HepG2 (cell line): ENCODE measurements around the gene KCTD19. TPM values are rescaled to one million over a fixed set of nuclear protein-coding genes. Genes with fewer than 3 reads are reported as not detected.

ENCODE experiments used
- ATAC-seq: fragments of 200-7000 bp; cut with Tn5 transposase; 3 replicates; pipeline ENCODE4 v1.9.1; 2020; ENCODE audit warnings: mild to moderate bottlenecking, moderate library complexity
- BruUV-seq: library from RNA; stranded (reverse); fragments of 400-500 nt; replicated peaks from 2 replicates; lab custom pipeline; 2021; lab: Mats Ljungman, UMichigan
- CTCF ChIA-PET: fragments of 300-600 bp; formaldehyde crosslinking; extraction: SDS; loops from one replicate; lab custom pipeline; 2021; ENCODE audit warnings: low total read pairs, inconsistent platforms, low intra/inter-chr PET ratio; lab: Yijun Ruan, JAX
- POLR2A ChIA-PET: fragments of 350-600 bp; sonication (Branson Sonifier 250); formaldehyde crosslinking; loops from one replicate; lab custom pipeline; 2020; ENCODE audit warnings: antibody characterized with exemption, inconsistent platforms; lab: Yijun Ruan, JAX
- DNase-seq: peaks from one replicate; pipeline ENCODE4 v3.0.0-alpha.2; 2015; ENCODE audit warnings: low spot score
- FAIRE-seq: peaks from 3 replicates; lab custom pipeline; 2011; peaks lifted over from hg19 to GRCh38; lab: Jason Lieb, UNC
- H2AFZ ChIP-seq: one replicate; pipeline ENCODE4 v1.6.1; 2011; ENCODE audit warnings: low read length, inconsistent platforms
- H3K27ac ChIP-seq: fragments of 300-600 bp; 3 replicates; pipeline ENCODE4 v1.8.0; 2011; ENCODE audit warnings: mixed run types, mild to moderate bottlenecking, mixed read lengths, low read length, inconsistent platforms; ENCODE audit not compliant: insufficient read depth; ENCODE audit errors: extremely low read length
- H3K27me3 ChIP-seq, 2 experiments: fragments of 200-600 bp in 1 of 2; 2 replicates in 1 of 2; 3 replicates in 1 of 2; pipeline versions ENCODE4 v1.6.0 to v1.8.0; 2011; ENCODE audit warnings: low read length in 2 of 2, mild to moderate bottlenecking in 2 of 2, moderate library complexity in 2 of 2, inconsistent platforms in 1 of 2; ENCODE audit not compliant: insufficient read depth in 2 of 2, control insufficient read depth in 1 of 2
- H3K36me3 ChIP-seq, 2 experiments: fragments of 200-600 bp in 1 of 2; replicated peaks in 1 of 2; 2 replicates in 1 of 2; 3 replicates in 1 of 2; pipeline versions ENCODE4 v1.5.1 to v1.8.0; 2011; ENCODE audit warnings: low read length in 2 of 2, inconsistent platforms in 1 of 2; ENCODE audit not compliant: insufficient read depth in 2 of 2, control insufficient read depth in 1 of 2
- H3K4me1 ChIP-seq: 2 replicates; pipeline ENCODE4 v1.5.1; 2012; ENCODE audit warnings: low read length, inconsistent platforms; ENCODE audit not compliant: insufficient read depth
- H3K4me2 ChIP-seq: 2 replicates; pipeline ENCODE4 v1.6.0; 2011; ENCODE audit warnings: low read depth, low read length, inconsistent platforms
- H3K4me3 ChIP-seq, 3 experiments: fragments of 200-600 bp in 1 of 3; sonication (generic), shearing (Covaris generic) in 1 of 3; replicated peaks in 1 of 3; 2 replicates each; pipeline ENCODE4 v1.5.1; 2011 to 2016; ENCODE audit warnings: low read length in 3 of 3, inconsistent platforms in 2 of 3, low read depth in 2 of 3, mild to moderate bottlenecking in 2 of 3, control low read depth in 1 of 3, mixed read lengths in 1 of 3; ENCODE audit not compliant: insufficient read depth in 1 of 3
- H3K79me2 ChIP-seq: one replicate; pipeline ENCODE4 v1.6.1; 2011; ENCODE audit warnings: low read length, inconsistent platforms; ENCODE audit not compliant: insufficient read depth
- H3K9ac ChIP-seq: 2 replicates; pipeline ENCODE4 v1.6.0; 2011; ENCODE audit warnings: mild to moderate bottlenecking, low read depth, low read length, inconsistent platforms; ENCODE audit not compliant: insufficient read depth
- H3K9me3 ChIP-seq: 2 replicates; pipeline ENCODE4 v1.5.1; 2012; ENCODE audit warnings: mild to moderate bottlenecking, low read length
- H4K20me1 ChIP-seq: 2 replicates; pipeline ENCODE4 v1.6.0; 2011; ENCODE audit warnings: inconsistent platforms, mild to moderate bottlenecking, low read length, moderate library complexity; ENCODE audit not compliant: insufficient read depth
- ZBTB8A ChIP-seq: sonication (generic); formaldehyde crosslinking; IDR thresholded peaks from 2 replicates; pipeline ENCODE4 v1.4.0; 2020; ENCODE audit warnings: mild to moderate bottlenecking, low read depth, missing genetic modification reagents, borderline replicate concordance
- WGBS: methylation state at CpG from one replicate; pipeline ENCODE4 v1.1.6; 2017; ENCODE audit warnings: low lambda C conversion rate; 5-methylcytosine and 5-hydroxymethylcytosine counted together
- in situ Hi-C: cut with HindIII; loops from 2 replicates; pipeline ENCODE4 v1.10.0; 2017; ENCODE audit warnings: low pct_unique_long_range_greater_than_20kb; ENCODE audit not compliant: extremely low pct_ligation_motif_present
- intact Hi-C: fragments of 100-400 bp; cut with micrococcal nuclease; formaldehyde crosslinking; loops from one replicate; pipeline ENCODE4 v1.10.0; 2022; ENCODE audit not compliant: unreplicated experiment
- polyA plus RNA-seq, 8 experiments: library from polyadenylated mRNA; depleted of rRNA in 3 of 8; stranded (reverse) in 7 of 8; unstranded in 1 of 8; fragments of >200 nt; fragmentation: Illumina TruSeq in 4 of 8; extraction: Trizol in 4 of 8; gene quantifications; 2 replicates each; pipeline versions ENCODE4 v1.2.1 to v1.2.3, GENCODE V29; 2011 to 2016; ENCODE audit warnings: low read depth in 4 of 8, missing spikeins in 1 of 8, mixed read lengths in 1 of 8; ENCODE audit not compliant: insufficient read depth in 1 of 8
- total RNA-seq, 5 experiments: library from RNA; depleted of rRNA; stranded (reverse); fragments of >200 nt; fragmentation: Illumina TruSeq; extraction: Trizol; gene quantifications; 2 replicates each; pipeline ENCODE4 v1.2.3, GENCODE V29; 2016; ENCODE audit warnings: low read depth in 1 of 5
- TF ChIP-seq, protein P1 (sequence below): sonication (generic); formaldehyde crosslinking; IDR thresholded peaks from 2 replicates; pipeline ENCODE4 v1.4.0; 2020; ENCODE audit warnings: missing genetic modification reagents, borderline replicate concordance
- TF ChIP-seq, protein P2 (sequence below): IDR thresholded peaks from 2 replicates; pipeline ENCODE4 v1.6.1; 2016; ENCODE audit warnings: low read depth, control low read depth
- TF ChIP-seq, protein P3 (sequence below): sonication (generic); IDR thresholded peaks from 2 replicates; pipeline ENCODE4 v1.6.1; 2016; ENCODE audit warnings: low read depth, borderline replicate concordance
- TF ChIP-seq, protein P4 (sequence below): IDR thresholded peaks from 2 replicates; pipeline ENCODE4 v1.6.1; 2016; ENCODE audit warnings: control low read depth
- TF ChIP-seq, protein P5 (sequence below): sonication (generic); formaldehyde crosslinking; IDR thresholded peaks from 2 replicates; pipeline ENCODE4 v1.9.0; 2021; ENCODE audit warnings: missing genetic modification reagents, borderline replicate concordance
- TF ChIP-seq, protein P6 (sequence below): sonication (generic); formaldehyde crosslinking; IDR thresholded peaks from 2 replicates; pipeline ENCODE4 v1.9.0; 2021; ENCODE audit warnings: mild to moderate bottlenecking, missing genetic modification reagents

KCTD19 gene
- total and polyA plus RNA-seq, 2 of the 13 experiments (the other 11 are each of a cell fraction or from before 2014, with no cell fraction given): not detected

DNA sequence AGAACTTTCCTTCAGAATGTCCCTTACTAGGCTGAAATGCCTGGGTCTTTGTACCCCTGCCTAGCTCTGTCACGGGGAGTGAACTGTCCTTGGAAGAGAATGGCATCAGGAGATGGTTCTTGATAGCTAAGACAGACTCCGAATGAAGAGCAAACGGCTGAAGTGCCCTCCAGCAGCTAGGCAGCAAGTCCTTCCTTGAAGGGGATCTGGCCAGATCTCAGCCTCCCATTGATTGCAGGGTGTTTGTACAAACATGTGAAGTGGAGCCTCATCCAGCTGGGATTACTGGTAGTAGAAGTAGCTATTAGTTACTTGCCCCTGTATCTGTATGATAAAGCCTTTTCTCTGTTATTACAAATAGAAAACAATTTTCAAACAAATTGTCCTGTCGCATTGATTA lies 31.0 kb upstream of the KCTD19 start (continued):
- TF ChIP-seq, protein P1, sequence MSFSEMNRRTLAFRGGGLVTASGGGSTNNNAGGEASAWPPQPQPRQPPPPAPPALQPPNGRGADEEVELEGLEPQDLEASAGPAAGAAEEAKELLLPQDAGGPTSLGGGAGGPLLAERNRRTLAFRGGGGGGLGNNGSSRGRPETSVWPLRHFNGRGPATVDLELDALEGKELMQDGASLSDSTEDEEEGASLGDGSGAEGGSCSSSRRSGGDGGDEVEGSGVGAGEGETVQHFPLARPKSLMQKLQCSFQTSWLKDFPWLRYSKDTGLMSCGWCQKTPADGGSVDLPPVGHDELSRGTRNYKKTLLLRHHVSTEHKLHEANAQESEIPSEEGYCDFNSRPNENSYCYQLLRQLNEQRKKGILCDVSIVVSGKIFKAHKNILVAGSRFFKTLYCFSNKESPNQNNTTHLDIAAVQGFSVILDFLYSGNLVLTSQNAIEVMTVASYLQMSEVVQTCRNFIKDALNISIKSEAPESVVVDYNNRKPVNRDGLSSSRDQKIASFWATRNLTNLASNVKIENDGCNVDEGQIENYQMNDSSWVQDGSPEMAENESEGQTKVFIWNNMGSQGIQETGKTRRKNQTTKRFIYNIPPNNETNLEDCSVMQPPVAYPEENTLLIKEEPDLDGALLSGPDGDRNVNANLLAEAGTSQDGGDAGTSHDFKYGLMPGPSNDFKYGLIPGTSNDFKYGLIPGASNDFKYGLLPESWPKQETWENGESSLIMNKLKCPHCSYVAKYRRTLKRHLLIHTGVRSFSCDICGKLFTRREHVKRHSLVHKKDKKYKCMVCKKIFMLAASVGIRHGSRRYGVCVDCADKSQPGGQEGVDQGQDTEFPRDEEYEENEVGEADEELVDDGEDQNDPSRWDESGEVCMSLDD (CRISPR knock-in tag): no peak
- TF ChIP-seq, protein P2, sequence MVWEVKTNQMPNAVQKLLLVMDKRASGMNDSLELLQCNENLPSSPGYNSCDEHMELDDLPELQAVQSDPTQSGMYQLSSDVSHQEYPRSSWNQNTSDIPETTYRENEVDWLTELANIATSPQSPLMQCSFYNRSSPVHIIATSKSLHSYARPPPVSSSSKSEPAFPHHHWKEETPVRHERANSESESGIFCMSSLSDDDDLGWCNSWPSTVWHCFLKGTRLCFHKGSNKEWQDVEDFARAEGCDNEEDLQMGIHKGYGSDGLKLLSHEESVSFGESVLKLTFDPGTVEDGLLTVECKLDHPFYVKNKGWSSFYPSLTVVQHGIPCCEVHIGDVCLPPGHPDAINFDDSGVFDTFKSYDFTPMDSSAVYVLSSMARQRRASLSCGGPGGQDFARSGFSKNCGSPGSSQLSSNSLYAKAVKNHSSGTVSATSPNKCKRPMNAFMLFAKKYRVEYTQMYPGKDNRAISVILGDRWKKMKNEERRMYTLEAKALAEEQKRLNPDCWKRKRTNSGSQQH (CRISPR knock-in tag): no peak

DNA sequence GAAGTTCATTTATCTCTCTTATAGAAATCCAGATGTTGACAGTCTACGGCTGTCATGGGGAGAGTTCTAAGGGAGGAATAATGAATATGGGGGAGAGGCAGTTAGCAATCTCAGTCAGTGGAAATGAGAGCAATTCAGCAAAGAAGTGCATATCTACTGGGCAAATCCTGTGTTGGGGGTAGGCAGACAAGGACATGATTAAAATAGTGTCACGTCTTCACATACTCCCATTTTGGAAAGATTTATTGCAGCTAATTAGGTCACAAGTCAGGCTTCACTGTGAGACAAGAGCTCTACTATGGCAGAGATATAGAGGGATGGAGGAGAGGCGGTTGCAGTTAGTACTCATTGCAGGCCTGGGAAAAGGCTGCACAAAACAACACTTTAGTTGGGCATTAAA lies 29.9 kb upstream of the KCTD19 start:
- in situ Hi-C loops: no loop called here
- TF ChIP-seq, protein P3, sequence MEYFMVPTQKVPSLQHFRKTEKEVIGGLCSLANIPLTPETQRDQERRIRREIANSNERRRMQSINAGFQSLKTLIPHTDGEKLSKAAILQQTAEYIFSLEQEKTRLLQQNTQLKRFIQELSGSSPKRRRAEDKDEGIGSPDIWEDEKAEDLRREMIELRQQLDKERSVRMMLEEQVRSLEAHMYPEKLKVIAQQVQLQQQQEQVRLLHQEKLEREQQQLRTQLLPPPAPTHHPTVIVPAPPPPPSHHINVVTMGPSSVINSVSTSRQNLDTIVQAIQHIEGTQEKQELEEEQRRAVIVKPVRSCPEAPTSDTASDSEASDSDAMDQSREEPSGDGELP: no peak
- TF ChIP-seq, protein P4, sequence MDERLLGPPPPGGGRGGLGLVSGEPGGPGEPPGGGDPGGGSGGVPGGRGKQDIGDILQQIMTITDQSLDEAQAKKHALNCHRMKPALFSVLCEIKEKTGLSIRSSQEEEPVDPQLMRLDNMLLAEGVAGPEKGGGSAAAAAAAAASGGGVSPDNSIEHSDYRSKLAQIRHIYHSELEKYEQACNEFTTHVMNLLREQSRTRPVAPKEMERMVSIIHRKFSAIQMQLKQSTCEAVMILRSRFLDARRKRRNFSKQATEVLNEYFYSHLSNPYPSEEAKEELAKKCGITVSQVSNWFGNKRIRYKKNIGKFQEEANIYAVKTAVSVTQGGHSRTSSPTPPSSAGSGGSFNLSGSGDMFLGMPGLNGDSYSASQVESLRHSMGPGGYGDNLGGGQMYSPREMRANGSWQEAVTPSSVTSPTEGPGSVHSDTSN (CRISPR knock-in tag): no peak
- TF ChIP-seq, protein P5, sequence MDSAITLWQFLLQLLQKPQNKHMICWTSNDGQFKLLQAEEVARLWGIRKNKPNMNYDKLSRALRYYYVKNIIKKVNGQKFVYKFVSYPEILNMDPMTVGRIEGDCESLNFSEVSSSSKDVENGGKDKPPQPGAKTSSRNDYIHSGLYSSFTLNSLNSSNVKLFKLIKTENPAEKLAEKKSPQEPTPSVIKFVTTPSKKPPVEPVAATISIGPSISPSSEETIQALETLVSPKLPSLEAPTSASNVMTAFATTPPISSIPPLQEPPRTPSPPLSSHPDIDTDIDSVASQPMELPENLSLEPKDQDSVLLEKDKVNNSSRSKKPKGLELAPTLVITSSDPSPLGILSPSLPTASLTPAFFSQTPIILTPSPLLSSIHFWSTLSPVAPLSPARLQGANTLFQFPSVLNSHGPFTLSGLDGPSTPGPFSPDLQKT (CRISPR knock-in tag): no peak
- no peak for TF ChIP-seq ZBTB8A
- TF ChIP-seq, protein P6, sequence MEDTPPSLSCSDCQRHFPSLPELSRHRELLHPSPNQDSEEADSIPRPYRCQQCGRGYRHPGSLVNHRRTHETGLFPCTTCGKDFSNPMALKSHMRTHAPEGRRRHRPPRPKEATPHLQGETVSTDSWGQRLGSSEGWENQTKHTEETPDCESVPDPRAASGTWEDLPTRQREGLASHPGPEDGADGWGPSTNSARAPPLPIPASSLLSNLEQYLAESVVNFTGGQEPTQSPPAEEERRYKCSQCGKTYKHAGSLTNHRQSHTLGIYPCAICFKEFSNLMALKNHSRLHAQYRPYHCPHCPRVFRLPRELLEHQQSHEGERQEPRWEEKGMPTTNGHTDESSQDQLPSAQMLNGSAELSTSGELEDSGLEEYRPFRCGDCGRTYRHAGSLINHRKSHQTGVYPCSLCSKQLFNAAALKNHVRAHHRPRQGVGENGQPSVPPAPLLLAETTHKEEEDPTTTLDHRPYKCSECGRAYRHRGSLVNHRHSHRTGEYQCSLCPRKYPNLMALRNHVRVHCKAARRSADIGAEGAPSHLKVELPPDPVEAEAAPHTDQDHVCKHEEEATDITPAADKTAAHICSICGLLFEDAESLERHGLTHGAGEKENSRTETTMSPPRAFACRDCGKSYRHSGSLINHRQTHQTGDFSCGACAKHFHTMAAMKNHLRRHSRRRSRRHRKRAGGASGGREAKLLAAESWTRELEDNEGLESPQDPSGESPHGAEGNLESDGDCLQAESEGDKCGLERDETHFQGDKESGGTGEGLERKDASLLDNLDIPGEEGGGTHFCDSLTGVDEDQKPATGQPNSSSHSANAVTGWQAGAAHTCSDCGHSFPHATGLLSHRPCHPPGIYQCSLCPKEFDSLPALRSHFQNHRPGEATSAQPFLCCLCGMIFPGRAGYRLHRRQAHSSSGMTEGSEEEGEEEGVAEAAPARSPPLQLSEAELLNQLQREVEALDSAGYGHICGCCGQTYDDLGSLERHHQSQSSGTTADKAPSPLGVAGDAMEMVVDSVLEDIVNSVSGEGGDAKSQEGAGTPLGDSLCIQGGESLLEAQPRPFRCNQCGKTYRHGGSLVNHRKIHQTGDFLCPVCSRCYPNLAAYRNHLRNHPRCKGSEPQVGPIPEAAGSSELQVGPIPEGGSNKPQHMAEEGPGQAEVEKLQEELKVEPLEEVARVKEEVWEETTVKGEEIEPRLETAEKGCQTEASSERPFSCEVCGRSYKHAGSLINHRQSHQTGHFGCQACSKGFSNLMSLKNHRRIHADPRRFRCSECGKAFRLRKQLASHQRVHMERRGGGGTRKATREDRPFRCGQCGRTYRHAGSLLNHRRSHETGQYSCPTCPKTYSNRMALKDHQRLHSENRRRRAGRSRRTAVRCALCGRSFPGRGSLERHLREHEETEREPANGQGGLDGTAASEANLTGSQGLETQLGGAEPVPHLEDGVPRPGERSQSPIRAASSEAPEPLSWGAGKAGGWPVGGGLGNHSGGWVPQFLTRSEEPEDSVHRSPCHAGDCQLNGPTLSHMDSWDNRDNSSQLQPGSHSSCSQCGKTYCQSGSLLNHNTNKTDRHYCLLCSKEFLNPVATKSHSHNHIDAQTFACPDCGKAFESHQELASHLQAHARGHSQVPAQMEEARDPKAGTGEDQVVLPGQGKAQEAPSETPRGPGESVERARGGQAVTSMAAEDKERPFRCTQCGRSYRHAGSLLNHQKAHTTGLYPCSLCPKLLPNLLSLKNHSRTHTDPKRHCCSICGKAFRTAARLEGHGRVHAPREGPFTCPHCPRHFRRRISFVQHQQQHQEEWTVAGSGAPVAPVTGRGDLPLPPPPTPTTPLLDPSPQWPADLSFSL (CRISPR knock-in tag): no peak

More for the DNA sequence above, 29.9 kb upstream of the KCTD19 start:
- H3K4me2 ChIP-seq: no peak overlapping the region
- no peak overlapping the region for H3K4me3 ChIP-seq
- H3K4me1 ChIP-seq: peaks cover 28% of the 10 kb centered on the region
- ChIA-PET POLR2A (no interaction called here), CTCF (interaction anchor here (0.6 kb wide), 1 partner anchor 46 kb away, joined by 3 read pairs; no protein-coding TSS in a partner anchor)
- H3K79me2 ChIP-seq: no peaks in the 10 kb centered on the region
- FAIRE-seq (no peak), DNase-seq (no peak), ATAC-seq (no peak)
- no TSS peak for BruUV-seq
- H3K36me3 ChIP-seq: no peaks in the 10 kb centered on the region
- H2AFZ ChIP-seq: no peak overlapping the region
- intact Hi-C loops: loop anchor here (2.0 kb wide), 1 partner anchor 26 kb away; no protein-coding TSS in a partner anchor
- no peak overlapping the region for H3K27ac ChIP-seq
- H4K20me1 ChIP-seq: no peaks in the 10 kb centered on the region
- 68% methylated on average over 3 of the region's 3 CpGs for WGBS
- no peaks in the 10 kb centered on the region for H3K9me3 ChIP-seq
- no peaks in the 10 kb centered on the region for H3K27me3 ChIP-seq
- no peak overlapping the region for H3K9ac ChIP-seq
